ENCODE data around the gene MKNK1.

DNA sequence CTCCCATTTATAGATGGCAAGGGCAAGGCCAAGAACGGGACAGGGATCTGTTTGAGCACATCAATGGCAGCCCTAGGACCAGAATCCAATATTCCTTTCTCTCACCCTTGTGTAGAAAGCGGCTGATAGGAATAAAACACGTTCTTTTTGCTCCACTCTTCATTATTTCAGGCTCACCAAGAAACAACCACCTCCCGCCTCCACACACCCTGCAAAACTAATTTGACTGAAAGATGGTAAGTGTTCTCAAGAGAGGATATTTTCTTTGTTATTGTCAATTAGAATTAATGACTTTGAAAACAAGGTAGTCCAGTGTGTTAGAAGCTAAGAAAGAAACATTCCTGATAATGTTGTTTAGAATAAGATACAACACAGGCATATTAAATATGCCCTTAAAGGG, 40.7 kb downstream of the MKNK1 start:
- TF ChIP-seq, protein P1, sequence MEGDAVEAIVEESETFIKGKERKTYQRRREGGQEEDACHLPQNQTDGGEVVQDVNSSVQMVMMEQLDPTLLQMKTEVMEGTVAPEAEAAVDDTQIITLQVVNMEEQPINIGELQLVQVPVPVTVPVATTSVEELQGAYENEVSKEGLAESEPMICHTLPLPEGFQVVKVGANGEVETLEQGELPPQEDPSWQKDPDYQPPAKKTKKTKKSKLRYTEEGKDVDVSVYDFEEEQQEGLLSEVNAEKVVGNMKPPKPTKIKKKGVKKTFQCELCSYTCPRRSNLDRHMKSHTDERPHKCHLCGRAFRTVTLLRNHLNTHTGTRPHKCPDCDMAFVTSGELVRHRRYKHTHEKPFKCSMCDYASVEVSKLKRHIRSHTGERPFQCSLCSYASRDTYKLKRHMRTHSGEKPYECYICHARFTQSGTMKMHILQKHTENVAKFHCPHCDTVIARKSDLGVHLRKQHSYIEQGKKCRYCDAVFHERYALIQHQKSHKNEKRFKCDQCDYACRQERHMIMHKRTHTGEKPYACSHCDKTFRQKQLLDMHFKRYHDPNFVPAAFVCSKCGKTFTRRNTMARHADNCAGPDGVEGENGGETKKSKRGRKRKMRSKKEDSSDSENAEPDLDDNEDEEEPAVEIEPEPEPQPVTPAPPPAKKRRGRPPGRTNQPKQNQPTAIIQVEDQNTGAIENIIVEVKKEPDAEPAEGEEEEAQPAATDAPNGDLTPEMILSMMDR (IDR thresholded peaks at IDR 0.05): no peak
- TF ChIP-seq ZFX (IDR thresholded peaks at IDR 0.05; ENCODE audit: borderline replicate concordance): no peak
